Amniotic epithelial cell (primary cell): ENCODE results near the gene ORM2.

ENCODE experiments used
- DNase-seq: peaks from one replicate; pipeline ENCODE4 v3.0.0-alpha.2; 2010; ENCODE audit warnings: low read depth

Gene ORM2

DNA sequence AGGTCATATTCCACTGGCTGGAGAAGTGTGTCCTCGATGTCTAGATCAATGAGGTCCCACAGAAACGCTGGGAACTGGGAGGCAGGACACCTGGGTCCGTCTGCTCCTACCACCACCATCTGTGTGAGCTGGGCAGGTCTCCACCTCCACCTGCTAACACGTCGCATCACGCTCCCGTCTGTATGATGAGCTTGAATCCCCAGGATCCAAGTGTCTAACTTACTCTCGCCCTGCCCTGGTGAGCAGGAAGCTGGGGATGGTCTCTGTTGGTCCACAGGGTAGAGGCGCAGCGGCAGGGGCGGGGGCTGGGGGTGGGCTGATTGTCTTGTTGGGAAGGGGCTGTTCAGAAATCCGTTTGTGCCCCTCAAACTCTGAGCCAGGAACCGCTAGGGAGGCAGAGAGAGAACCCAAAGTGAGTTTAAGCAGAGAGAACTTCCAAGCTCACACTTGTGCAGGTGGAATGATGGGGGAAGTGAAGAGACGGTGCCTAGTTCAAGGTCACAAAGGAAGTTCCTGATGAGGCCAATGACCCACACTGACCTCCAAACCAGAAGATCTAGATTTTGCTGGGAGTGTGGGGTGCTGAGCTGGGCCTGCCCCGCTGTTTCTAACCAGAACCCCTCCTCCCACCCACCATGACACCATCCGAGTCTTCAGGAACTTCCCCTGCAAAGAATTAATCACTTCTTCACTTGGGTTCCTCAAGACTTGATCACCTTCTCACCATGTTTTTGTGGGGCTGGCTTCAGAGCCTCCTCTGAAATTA is 21.1 kb downstream of the ORM2 start:
- no peak for DNase-seq

DNA sequence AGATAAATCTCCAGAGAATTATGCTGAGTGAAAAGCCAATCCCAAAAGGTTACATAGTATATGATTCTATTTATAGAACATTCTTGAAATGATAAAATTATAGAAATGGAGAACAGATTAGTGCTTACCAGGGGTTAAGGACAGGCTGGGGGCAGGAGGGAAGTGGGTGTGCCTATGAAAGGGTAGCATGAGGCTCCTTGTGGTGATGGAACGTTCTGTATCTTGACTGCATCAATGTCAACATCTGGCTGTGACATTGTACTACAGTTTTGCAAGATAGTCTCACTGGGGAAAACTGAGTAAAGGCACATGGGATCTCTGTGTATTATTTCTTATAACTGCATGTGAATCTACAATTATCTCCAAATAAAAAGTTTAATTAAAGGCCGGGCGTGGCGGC is 22.3 kb downstream of the ORM2 start:
- no peak for DNase-seq

DNA sequence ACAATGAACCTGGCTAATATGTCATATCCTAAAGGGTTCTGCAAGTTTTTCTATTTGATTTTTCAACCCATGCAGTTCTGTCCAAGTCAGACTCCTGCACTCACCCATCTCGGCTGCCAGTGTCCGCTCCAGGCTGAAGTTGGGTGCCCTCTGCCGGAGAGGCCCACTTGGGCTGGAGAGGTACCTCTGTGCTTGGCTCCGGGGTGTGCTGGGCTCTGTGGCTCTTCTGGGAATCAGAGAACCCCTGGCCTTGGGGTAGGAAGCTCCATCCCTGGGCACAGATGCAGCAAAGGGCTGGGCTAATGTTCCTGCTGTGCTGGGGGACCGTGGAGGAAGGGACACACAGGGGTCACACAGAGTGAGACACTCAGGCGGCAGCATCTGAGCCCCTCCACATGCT is 26.2 kb downstream of the ORM2 start:
- DNase-seq = no peak

DNA sequence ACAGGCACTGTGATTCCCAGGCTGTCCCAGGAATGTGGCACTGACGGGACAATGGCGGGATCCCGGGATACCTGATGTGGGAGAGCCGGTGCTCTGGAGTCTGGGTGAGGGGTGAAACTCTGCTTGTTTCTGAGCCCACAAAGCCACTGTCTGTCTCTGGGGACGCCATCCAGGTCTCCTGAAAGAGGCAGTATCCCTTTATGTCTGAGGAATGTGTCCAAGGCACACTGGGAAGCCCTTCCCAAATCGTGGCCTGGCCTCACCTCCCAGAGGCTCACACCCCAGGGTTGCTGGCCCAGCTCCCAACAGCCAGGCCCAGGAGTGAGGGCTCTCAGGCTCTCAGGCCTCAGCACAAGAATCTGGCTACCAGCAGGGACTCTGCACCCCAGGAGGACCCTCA is 27.1 kb downstream of the ORM2 start:
- DNase-seq = no peak

DNA sequence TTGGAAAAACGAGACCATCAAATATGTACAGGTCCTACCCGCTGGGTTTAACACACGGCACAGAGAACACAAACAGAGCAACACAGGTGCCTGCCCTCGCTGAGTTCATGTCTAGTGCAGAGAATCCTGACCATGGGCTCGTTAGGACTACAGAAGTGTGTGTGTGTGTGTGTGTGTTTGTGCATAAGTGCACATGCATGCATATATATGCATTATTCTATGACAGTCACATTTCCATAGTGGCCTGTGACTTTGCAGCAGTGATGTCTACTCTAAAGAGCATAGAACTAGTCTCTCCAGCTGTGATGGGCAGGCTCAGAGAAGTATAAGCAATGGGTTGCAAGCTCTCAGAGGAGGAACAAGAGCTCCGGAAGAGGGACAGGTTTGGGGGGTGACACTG is 27.7 kb downstream of the ORM2 start:
- DNase-seq = no peak

DNA sequence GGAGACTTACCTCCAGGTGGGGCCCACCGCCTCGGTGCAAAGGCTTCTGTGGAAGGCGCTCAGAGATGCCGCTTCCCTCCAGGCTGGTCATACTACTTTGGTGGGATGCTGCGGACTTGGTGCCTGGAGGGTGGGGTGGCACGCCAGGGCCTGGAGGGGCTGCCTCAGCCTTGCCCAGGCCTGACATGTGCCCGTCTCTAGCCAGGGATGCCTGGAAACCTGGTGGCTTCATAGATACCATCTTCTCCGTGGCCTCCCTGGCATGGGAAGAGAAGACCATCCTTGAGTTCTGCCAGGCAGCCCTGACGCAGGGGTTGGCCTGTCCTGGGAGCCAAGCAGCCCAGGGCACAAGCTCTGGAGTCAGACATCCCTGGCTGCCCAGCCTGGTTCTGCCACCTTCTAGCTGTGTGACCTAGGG is 28.3 kb downstream of the ORM2 start:
- DNase-seq = no peak

DNA sequence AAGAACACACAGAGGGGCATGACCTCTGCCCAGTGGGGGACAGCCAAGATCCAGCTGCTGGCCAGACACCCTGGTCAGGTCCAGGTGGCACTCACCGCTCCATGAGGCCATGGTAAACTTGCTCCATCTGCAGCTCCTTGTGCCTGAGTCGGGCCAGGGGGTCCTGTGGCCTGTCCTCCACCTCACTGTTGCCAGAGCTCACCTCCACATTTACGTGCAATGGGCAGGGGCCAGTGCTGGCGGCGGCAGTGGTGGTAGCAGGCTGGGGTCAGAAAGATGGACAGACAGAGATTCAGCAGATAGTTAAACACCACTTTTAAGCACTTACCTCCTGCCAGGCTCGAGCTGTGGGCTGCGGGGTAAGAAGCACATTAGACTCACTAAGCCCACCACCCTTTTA is 30.1 kb downstream of the ORM2 start:
- no peak for DNase-seq

DNA sequence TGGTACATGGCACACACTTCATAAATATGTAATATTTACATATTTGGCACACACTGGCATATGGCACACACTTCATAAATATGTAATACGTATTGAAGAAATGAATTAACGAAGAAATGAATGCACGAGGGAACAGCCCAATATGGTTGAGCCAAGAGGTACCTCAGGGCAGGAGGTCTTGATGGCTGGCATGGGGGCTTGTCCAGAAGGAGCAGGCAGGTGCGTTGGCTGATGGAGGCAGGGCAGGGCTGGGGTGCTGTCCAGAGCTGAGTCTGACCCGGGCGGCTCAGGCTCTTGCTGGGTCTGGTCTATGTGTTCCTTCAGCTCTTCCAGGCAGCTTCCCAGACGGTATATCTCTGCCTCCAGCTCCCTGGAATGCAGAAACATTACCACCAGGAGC is 31.9 kb downstream of the ORM2 start:
- no peak for DNase-seq

DNA sequence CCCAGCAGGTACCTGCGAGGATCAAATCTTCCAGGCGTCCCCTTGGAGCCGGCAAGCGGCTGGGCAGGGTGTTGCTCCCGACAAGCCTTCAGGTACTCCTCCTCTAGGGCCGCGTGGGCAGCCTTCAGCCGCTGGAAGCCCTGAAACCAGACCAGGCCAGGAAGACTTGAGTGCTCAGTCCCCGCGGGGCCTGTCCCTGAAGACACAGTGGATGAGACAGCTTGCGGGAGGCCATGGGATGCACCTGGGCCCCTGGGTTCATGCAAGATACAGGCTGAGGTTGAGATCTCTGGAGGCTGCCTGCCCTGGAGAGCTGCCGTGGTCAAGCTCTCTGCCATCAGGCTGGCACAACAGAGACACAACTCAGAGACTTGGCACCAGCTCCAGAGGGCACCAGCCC is 32.7 kb downstream of the ORM2 start:
- DNase-seq = no peak

DNA sequence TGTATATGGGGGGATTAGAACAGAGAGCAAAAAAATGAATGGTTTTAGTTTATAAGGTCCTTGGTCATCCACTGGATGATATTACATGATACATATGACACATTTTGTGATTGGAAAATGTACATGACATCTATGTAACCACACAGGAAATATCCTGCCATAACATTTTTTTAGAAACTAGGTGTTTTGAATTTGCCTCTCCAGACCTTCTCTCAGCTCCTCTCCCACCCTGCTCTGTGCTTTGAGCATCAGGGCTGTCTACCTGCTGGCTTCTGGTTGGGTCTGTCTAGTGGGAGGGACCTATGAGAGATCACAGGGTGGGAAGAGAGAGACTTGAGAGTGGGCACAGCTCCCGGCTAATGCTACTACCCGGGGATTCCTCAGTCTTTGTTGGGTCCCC is 33.8 kb downstream of the ORM2 start:
- DNase-seq = no peak

DNA sequence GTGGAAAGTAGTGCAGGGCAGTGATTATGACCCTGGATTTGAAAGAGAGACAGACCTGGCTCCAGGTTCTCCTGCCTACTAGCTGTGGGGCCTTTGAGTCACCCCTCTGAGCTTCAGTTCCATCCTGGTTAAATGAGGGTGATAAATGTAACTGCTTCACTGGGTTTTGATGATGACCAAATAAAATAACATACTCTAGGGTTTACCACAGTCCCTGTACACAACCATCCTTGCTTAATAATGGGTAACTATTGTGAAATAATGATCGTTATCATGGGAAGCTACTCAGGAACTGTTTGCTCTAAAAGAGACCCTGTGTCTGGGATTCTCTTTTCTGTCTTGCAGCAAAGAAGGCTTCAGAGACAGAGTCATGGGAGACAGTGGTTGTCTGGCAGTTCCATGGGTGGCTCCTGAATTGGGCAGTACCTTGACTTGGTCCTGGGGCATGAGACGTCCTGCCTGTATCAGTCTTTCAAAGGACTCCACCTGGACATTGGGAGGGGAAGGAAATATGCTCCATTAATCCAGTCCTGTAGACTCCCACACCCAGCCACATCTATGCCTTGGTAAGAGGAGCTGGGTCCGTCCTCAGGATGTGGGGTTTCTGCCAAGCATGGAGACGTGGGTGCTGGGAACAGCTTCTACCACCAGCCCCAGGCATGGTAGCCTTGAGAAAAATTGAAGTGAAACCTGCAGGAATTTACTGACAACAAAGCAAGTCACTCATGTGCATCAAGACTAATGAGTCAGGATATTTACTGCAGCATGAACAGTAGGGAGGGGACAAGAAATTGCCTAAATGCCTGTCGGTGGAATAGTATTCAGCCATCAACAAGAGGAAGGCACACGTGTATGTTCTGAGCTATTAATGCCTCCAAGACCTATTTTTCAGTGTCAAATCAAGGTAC is 34.7 kb downstream of the ORM2 start:
- DNase-seq = peak; percentile 99

DNA sequence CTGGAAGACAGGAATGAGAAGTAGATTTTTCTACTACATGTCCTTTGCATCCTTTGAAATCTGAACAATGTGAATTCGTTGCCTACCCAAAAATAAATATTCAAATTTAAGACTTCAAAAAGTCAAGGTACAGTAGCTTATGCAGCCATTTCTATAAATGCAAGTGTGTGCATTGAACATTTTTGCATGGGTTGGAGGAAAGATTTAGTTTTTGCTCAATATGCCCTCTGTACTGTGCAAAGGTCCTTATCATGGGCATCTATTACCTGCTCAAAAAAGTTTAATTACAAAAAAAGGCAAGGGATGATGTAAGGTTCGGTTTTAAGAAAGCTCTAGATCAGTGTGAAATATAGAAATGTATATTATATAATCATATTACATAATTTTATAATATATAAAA is 35.5 kb downstream of the ORM2 start:
- no peak for DNase-seq

DNA sequence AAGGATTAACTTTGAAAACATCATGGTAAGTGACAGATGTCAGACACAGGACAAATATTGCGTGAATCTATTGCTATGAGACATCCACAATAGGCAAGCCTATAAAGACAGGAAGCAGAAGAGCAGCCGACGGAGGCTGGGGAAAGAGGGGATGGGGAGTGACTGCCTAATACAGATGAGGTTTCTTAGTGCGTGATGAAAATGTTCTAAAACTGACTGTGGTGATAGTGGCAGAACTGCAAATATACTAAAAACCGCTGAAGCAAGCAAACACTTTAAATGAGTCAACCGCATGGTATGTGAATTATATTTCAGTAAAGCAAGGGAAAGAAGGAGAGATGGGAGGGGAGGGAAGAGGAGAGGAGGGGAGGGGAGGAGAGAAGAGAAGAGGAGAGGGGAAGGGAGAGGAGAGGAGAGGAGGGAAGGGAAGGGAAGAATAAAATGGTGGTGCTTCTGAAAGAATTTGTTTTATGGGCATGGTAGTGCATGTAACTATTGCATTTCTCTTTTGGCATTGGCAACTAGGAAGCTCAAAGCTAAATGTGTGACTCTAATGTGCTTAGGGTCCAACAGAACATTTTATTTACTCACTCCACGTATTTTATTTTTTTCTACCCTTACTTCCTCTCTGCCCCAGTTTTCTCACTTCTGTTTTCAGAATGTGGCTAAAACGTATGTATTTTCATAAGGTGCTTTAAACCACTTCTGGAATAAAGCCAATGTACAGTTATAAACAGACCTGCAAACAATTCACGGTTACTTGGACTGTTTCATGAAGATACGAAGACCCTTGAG is 36.9 kb downstream of the ORM2 start:
- peak; percentile 95 for DNase-seq

DNA sequence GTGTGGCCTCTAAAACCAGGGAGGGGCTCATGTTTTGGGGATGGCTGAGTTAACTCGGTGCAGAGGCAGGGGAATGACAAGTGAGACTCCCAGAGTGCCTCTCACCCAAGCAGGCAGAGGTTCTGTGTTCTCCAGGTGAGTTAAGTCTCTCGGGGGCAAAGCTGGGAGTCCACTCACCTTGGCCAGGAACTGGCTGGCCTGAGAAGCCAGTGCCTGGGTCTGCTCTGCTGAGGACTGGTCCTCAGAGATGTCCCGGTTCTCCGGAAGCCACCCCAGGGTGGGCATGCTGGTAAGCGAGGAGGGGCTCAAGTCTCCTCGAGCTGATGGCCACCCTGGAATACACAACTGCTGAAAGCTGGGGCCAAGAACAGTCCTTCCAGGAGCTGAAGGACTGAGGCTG is 37.7 kb downstream of the ORM2 start:
- DNase-seq = no peak

DNA sequence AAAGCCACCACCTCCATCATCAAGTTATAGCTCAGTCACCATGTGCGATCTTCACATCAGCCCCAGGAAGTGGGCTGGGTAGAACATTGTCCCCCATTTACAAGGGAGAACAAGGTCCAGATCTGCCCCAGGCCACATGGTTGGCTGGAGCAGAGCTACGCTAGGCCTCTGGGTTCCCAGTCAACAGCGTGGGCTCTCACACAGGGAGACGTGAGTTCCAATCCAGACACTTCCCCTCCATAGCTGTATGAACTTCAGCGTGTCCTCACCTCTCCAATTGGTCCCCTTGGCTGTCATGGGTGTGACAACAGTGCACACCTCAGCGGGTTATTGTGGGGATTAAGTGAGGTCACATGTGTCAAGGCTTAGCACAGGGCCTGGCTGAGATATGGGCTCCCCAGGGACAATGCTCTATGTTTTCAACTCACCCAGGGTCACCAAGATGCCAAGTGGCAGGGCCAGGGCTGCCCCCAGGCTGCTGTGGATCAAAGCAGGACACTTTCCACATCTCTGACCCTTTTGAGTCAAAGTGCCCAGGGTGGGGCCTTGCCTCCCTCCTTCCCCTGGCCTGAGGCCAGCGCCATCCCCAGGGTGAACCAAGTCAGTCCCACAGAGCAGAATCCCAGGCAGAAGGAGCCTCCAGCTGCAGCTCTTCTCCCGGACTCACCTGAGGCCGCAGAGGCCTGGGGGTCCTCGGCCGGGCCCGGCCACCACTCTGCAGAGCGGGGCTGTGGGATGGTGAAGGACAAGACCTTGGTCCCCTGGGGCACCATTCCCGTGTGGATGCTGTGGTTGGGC is 38.3 kb downstream of the ORM2 start:
- no peak for DNase-seq

DNA sequence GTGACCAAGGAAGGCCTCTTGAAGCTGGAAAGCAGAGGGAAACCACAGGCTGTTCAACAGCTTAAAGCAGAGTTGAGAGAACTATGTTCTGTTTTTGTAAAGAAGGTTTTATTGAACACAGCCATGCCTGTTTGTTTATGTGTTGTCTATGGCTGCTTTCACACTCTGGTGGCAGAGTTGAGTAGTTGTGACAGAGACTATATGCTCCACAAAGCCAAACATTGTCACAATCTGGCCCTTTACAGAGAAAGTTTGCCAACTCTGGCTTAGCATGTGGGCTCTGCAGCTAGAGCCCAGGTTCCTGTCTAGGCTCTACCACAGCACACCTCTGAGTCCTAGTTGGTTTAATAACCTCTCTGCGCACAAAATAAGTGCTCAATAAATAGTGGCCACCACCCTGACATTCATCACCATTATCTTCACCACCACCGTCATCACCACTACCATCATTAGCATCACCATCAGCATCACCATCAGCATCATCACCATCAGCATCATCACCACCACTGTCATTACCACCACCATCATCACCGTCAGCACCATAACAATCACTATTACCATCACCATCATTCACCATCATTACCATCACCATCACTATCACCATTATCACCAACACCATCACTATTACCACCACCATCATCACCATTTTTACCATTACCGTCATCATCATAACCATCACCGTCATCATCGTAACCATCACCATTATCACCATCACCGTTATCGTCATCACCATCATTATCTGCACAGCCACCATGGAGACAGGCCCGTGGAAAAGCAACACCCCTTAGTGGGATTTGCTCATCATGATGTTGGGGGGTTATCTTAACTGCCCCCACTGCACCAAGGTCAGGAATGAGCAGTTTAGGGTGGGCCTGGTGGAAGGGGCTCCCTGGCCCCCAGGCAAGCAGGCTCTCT is 39.8 kb downstream of the ORM2 start:
- no peak for DNase-seq

DNA sequence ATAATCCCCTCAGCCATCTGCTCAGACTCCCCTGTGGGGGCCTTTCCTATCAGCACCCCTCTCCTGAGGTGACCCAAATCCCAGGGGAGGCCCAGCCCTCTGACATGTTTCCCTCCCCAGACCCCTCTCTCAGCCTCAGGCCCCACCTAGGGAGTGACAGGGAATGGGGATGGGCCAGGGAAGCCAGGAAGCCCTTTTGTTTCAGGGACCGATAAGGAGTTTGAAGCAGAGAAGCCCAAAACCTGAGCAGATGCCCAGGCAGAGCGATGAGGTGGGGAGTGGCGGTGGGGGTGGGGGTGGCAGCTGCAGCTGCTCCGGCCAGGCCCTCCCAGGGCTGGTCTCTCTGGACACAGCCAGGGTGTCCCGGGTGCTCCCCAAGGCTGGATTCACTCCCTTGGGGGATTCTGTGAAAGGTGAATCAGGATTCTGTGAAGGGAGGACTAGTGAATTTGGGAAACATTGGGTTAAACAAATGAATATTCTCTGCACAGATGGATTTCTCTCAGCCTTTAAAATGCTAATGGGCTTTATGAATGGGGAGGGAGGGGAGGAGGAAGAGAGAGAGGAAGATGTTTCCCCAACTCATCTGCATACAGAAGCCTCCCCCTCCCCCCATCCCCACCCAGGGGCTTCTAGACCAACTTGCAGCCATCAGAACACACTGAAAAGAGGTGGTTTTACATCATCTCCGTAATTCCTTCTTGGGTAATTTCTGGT is 40.7 kb downstream of the ORM2 start:
- no peak for DNase-seq

DNA sequence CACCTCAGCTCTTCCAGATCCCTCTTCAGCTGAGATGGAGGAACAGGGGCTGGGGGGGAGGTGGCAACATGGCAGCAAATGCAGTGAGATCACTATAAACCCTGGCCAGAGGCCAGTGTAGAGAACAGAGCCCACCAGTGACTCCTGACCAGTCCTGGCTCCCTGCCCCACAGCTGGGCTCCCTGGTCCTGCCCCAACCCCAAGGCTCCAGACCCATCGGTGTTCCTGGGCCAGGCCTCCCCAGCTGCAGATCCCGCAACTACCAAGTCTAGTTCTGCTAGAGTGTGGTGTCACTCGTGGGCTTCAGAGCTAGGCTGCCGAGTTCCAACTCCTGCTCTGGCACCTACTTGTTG is 41.3 kb downstream of the ORM2 start:
- no peak for DNase-seq

DNA sequence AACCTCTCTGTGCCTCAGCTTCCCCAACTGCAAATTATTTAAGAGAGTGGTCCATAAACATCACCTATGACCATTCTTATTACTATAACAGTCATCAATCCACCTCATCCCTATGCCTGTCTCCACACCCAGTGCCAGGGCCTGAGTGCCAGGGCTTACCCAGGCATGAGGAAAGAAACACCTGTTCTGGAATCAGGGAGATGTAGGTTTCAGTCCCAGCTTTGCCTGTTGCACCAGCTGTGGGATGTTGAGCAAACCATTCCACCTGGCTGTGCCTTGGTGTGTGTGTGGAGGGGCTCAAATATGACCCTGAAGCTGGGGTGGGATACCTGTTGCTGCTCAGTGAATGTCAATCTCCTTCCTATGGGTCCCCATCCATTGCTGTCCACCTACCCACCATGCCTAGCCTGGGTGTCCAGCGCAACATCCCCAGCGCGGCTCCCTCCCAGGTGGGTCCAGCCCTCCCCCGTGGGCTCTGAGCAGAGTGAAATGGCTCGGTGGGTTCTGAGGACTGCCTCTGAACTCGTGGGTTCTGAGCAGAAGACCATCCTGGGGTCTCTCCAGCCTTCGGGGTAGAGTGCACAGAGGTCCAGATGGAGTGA is 41.8 kb downstream of the ORM2 start:
- no peak for DNase-seq
